ENCODE data around the gene RPA3. TPM values are rescaled to one million over a fixed set of nuclear protein-coding genes. Genes with fewer than 3 reads are reported as not detected.

RPA3 gene
- total RNA-seq, 2 experiments from 2014 or later: 155 to 176 TPM

DNA sequence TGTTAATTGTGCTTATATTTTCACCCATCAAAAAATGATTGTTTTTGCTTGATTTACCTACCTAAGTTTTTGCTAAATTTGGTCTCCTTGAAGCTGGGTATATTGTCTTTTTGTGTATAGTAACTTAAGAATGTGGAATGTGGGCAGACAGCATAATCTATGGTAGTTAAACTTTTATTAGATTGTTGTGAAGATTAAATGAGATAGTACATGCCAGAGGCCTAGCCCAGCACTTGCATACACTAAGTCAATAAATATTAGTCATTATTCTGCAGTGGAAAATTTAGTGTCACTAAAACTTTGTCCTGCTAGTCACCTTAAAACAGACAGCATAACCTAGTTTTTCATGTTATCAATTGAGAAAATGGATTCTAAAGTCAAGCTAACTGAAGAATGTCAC is 19.3 kb upstream of the RPA3 start:
- CTCF ChIA-PET: no interaction called here
- POLR2A ChIA-PET: no interaction called here

DNA sequence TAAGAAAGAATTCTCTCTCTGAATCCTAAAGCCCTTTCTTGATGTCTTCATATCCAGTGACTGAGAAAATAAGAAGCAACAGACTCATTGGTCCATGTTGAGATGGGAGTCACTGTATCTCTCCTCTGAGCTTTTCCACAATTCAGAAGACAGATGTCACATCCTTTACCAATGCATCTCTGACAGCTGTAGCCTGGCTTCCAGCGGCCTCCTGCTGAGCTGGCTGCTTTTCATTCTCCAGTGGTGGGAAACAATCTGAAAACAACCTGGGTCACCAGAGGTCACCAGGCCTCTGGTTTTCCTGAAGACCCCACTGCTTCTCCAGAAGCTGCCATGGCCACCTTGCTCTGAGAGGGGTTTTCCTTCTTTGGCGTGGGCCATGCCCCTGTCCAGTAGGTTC is 18.3 kb upstream of the RPA3 start:
- POLR2A ChIA-PET: no interaction called here
- CTCF ChIA-PET: no interaction called here

DNA sequence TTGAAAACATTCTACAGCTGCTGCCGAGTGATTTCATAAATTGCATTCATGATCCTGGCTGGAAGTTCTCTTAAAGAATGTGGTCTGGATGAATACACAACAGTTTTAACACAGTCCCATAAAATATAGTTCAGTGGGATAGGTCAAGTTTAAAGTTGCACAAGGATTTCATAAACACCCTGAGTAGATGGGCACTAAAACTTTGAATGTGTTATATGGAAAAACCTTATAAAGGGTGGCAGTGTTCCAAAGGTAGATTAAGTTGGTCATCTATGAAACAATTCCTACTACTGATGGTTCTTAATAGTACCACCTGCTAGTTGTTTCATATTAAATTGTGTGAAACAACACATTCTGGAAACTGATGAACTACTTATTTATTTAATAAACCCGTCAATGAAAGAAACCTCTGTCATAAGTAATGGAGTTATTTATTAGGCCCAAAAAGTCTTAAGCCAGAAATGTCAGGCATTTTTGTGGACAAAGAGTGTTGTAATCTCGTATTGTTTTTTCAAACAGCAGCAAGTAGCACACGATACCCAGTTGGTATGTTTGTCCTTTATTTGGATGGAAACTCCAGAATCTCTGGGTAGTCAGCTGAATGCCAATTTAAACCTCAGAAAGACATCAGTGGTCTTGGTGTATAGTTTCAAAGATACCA is 14.3 kb upstream of the RPA3 start:
- POLR2A ChIA-PET: no interaction called here
- CTCF ChIA-PET: no interaction called here

DNA sequence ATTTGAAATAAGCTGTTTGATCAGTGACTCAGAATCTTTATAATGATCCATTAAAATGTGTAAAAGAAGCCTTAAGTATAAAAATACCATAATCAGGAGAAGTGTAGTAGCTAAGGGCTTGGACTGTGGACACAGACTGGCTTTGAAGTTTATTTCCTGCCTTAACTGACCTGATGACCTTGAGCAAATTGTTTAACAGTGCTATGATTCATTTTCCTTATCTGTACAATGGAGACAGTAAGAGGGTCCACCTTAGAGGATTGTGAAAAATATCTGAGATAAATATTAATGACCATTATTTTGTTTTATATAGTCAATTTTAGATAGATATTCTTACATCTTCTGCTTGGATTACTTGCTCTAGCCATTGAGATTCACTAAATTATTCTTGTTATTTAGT is 13.3 kb upstream of the RPA3 start:
- POLR2A ChIA-PET: no interaction called here
- CTCF ChIA-PET: no interaction called here

DNA sequence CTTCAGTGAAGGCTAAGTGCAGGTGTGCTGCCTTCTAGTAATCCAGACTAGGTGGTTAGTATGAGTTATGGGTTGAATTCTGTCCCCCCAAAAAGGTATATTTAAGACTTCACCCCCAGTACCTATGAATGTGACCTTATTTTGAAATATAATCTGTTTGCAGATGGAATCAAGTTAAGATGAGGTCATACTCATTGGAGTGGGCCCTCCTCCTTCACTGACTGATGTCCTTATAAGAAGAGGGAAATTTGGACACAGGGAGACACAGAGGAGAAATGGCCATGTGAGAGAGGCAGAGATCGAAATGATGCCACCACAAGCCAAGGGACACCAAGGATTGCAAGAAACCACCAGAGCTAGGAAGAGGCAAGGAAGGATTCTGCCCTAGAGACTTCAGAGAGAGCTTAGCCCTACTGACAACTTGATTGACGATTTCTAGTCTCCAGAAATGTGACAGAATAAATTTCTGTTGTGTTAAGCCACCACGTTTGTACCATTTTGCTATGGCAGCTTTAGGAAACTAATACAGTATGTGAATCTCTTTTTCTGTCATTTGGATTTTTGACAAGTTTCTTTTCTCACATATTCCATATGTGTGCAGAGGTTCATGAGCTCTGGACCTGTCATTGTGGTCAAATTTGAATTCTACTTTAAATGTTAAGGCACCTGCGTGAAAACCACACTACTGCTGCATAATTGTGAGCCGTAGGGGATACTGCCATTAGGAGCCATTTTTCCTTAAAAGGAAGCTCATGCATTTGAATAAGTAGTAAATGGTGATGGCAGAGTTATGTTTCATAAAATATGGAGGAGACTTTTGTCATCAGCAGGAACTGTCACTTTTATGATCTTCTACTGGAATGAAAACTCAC is 2.6 kb upstream of the RPA3 start:
- ChIA-PET POLR2A (no interaction called here), CTCF (no interaction called here)

DNA sequence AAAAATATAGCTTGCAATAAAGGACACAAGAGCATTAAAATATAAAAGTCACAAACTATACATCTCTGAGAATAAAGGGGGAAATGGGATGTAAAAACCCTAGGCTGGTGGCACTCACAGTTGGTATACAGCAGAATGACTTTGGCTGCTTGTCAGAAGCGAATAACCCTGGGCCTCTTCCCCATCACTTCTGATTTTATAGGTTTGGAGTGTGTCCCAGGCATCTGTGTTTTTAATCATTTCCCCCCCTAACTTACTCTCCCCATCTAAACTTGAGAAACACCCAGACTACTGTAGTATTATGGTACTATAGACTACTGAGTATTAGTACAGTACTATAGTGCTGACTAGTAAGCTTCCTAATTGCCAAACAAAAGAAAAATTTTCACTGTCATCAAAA is 1.8 kb upstream of the RPA3 start:
- POLR2A ChIA-PET: interaction anchor here (1.3 kb wide), 1 partner anchor 80 kb away, joined by 6 read pairs; the partner anchor contains the start of gene UMAD1
- CTCF ChIA-PET: no interaction called here

DNA sequence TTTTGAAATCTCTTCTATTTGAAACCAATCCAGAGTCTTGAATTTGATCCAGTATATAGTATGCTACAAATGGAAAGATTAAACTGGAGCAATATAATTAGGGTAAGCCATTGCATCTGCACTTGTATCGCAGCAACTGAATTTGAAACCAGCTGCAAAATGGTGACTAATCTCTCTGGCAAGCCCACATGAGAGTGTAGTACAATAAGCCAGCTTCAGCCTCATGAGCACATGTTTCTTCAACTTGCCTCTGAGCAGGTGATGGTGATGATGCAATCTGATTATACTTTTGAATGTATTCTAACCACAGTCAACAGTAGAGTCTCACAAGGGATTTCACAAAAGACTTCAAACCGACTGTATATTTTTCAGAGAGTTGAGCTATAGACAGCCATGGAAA is 829 bp upstream of the RPA3 start:
- POLR2A ChIA-PET: interaction anchor here (1.2 to 1.3 kb wide), 2 partner anchors 77 to 79 kb away, joined by 3 to 6 read pairs; partner anchors contain the start of gene UMAD1
- CTCF ChIA-PET: interaction anchor here (0.9 to 1.4 kb wide), 3 partner anchors 11 to 79 kb away, joined by 3 read pairs; partner anchors contain the start of gene UMAD1

DNA sequence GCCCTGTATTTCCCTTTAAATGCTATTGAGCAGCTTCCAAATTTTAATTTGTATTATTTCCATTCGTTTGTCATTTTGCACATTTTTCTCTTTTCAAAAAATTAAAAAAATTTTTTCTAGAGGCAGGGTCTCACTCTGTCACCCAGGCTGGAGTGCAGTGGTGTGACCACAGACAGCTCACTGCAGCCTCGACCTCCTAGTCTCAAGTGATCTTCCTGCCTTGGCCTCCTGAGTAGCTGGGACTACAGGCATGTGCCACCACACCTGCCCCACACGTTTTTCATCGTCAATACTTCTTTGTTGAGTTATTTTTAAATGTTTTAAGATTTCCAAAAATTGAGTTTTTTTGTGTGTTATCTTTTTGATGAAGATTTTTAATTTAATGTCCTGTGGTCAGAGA is 4.7 kb downstream of the RPA3 start:
- ChIA-PET POLR2A (no interaction called here), CTCF (interaction anchor here (1.8 kb wide), 1 partner anchor 33 kb away, joined by 5 read pairs; no protein-coding TSS in a partner anchor)

DNA sequence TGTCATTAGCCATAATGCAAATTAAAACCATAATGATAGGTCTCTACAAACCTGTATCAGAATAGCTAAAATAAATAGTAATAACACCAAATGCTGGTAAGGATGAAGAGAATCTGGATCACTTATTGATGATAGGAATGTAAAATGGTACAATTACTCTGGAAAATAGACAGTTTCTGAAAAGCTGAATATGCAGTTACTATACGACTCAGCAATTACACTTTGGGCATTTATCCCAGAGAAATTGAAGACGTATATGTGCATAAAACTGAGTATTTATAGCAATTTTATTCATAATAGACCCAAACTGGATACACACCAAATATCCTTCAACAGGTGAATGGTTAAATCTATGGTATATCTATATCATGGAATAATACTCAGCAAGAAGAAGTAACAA is 7.9 kb downstream of the RPA3 start:
- POLR2A ChIA-PET: no interaction called here

DNA sequence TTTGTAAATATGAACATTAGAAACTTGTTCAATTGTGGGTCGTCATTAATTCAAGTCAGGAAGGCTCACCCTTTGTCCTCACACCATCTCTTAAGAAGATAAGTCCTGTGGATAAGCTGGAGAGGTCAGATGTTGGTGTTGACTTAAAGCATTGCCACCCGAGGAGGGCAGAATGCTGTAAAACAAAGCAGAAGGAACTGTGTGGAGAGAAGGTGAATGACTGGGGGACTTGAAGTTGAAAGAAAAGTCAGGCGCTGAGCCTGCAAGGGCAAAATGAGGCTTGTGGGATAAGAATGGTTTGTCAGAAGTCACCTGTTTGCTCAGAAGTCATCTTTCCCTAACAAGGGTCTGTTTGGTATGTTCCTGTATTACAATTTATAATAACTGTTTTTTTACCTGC is 9.1 kb downstream of the RPA3 start:
- CTCF ChIA-PET: no interaction called here
- POLR2A ChIA-PET: no interaction called here

More for the DNA sequence above, 7.9 kb downstream of the RPA3 start:
- CTCF ChIA-PET: no interaction called here

DNA sequence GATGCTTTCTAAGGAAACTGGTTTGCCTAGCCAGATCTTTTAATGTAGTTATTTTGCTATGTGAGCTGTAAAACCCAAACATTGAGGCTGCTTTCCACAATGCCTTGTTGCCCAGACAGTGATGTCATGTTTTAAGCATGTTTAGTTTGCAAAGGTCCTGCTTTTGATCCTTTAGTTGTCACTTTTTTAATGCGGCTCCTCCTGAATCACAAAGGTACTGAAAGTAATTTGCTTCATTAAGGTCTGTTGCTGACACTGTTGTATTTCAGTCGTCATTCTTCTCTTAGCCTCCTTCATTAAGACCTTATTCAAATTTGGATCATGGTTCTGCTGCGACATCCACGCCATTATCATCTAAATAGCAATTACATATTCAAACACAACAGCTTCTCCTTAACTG is 10.6 kb downstream of the RPA3 start:
- POLR2A ChIA-PET: no interaction called here
- CTCF ChIA-PET: interaction anchor here (1.3 kb wide), 1 partner anchor 11 kb away, joined by 3 read pairs; the partner anchor contains the start of gene RPA3

DNA sequence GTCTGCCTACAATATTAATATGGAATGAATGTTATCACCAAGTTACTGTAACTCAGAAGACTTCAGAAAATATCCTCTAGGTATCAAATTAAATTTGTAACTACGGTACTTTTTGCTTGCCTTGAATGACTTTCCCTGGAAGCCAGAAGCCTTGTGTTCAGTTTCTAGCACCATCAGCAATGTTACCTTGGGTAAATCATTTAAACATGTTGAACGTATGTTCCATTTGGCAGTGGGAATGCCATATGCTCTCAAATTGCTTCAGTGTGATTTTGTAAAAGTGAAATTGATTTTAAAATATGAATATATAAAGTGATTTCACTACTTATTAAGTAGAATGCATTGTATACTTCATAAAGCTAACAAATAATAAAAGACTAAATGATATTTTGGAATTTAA is 11.2 kb downstream of the RPA3 start:
- CTCF ChIA-PET: interaction anchor here (1.3 kb wide), 1 partner anchor 12 kb away, joined by 3 read pairs; the partner anchor contains the start of gene RPA3
- POLR2A ChIA-PET: no interaction called here

DNA sequence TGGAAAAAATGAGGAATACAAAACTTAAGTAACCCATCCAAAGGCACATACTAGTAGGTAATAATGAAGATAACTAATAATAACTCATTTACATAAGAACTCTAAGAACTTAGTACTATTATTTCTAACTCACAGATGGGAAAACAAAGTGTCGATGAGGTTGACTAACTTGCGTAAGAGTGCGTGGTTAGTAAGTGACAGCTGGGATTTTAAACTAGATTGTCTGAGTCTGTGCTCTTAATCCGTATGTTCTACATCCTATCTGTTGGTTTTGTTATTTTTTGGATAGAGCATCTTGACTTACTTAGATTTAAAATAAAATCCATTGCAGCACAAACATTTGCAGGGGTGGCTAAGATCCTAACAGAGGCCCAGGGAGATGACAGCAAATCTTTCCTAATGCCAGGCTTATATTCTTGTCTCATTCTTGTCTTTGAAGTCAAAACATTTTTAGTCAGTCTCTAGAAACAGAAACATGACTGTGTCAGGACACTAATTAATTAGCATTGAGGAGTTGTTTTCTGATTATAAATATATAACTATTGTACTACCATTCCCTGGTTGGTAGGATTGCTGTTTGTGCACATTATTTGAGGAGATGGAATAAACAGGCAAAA is 11.7 kb downstream of the RPA3 start:
- ChIA-PET CTCF (no interaction called here), POLR2A (no interaction called here)

DNA sequence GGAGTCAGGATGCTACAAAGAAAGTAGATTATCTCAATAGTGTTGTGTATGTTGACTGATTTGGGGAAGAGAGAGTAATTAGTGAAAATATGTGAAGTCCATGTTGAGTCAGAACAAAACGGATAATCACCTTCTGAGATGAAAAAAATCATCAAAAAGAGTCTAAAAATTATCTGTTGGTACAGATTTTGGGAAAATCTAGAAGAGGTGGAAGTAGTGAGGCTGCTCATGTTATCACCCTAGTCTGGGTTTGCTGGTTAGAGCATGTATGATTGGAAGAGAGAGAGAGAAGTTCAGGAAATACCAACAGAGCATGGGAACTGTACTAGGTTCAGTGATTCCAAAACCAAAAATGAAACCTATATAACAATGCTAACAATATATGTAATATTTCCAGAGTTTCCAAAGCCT is 12.3 kb downstream of the RPA3 start:
- ChIA-PET CTCF (no interaction called here), POLR2A (no interaction called here)

DNA sequence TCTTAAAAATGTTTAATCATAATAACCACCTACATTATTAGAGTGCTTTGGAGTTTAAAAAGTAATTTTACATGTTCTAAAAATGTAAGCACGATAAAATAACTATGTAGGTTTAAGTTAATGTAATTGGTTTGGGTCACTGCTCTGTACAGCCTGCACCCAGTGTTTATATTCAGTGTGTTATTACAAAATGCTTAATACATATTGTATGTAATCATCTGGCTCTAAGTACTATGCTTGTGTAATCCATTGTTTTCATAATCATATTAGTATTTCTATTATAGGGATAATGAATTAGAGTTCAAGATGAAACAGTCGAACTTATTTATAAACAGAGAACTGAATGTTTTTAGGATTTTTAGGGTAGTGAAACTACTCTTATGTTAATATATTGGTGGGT is 13.1 kb downstream of the RPA3 start:
- ChIA-PET CTCF (no interaction called here), POLR2A (no interaction called here)

DNA sequence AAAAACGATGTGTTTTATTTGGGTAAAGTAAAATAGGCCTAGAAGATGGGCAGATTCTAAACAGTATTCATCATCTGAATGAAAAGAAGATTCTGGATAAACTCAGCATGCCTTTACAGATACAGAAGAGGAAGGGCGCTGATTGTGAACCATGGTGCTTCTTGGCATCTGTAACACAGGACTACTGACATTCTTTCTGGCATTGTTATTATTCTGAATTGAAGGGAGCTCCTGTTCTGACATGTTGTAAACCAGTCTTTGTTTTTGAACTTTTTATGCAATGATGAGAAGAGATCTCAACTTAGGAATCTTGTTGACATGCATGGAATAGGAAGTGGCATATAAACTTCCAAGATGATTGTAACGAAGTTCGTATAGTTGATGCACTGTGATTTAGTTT is 13.5 kb downstream of the RPA3 start:
- ChIA-PET POLR2A (interaction anchor here (0.6 kb wide), 1 partner anchor 11 kb away, joined by 3 read pairs; no protein-coding TSS in a partner anchor), CTCF (no interaction called here)

DNA sequence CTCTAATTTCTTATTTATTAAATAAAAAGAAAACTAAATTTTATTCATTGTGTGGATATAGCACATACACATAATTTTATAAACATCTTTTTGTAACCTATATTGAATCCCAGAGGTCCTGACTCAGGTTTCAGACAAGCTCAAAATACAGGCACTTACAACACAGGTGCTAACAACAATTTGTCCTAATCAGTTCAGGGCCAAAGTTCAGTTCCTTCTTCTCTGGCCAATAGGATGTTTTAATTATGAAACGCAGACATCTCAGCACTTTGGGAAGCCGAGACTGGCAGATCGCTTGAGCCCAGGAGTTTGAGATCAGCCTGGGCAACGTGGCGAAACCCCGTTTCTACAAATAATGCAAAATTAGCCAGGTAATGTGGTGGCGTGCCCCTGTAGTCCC is 15.0 kb downstream of the RPA3 start:
- CTCF ChIA-PET: no interaction called here
- POLR2A ChIA-PET: no interaction called here

DNA sequence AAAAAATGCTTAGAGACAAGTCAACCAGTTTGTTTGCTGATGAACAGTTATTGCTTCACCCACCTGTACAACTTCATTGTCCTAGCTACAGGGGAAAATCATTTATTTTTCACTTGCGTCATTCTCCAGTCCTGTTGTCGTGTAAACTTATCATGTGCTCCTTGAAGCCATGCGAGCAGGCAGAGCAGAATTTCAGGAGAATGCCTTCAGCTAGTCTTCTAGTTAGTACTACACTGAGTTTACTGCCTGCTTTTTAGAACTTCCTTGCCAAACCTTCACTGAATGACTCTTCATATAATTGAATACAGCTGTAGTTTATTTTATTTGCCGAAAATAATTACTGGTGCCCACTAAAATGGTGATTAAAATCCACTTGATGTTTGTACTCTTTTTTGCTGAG is 15.6 kb downstream of the RPA3 start:
- CTCF ChIA-PET: no interaction called here
- POLR2A ChIA-PET: no interaction called here

DNA sequence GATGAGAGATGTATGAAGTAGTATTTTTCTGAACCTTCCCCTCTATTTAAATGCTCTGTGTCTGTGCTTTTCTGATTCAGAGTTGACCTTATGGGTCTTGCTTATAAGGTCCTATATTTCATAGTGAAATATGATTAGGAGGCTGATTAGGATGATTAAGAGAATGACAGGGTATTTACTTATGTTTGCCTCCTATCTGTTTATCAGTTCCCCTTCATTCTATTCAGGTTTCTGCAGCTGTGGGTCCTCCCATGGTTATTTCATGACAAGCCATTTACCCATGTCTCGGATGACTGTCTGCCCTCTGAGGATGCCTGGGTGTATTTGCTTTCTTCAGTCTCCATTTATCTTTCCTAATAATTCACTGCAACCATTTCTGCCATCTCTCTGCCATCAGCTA is 16.9 kb downstream of the RPA3 start:
- POLR2A ChIA-PET: no interaction called here
- CTCF ChIA-PET: no interaction called here

DNA sequence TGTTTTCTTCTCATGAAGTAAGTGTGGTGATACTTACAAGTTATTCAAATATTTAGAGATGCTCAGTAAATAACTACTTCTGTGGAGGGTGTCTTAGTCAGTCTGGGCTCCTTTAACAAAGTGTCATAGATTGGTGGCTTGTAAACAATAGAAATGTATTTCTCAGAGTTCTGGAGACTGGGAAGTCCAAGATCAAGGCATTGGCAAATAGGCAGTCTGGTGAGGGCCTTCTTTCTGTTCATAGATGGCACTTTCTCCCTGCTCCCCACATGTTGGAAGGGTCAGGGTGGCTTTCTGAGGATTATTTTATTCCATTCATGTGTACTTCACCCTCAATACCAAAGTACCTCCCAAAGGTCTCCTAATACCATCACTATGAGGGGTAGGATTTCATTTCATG is 18.4 kb downstream of the RPA3 start:
- CTCF ChIA-PET: no interaction called here
- POLR2A ChIA-PET: no interaction called here

DNA sequence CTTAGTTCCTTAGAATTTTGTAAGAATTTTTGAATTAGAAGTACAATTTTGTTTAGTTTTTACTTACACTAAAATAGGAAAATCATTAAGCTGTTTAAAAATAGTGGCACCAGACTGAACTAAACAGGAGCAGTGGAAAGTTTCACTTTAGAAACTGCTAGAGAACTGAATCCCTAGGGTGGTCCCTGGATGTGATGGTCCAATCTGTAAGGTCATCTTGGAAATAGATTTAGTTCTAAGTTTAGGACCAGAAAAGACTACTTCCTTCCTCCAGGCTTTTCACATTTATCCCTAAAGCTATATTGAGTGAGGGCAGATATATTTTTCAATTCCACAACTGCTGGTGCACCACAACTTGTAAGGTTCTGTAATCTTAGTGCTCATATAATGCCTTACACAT is 19.0 kb downstream of the RPA3 start:
- POLR2A ChIA-PET: no interaction called here
- CTCF ChIA-PET: no interaction called here

Data from activated CD8-positive, alpha-beta memory T cell treated with anti-CD3 and anti-CD28 coated beads for 36 hours (primary cell).